NCI-H1417 treated with DMSO at 0.1 percent for 48 hours (cell line): ENCODE measurements around the gene KRT73.

ENCODE experiments used
- DNase-seq: peaks from one replicate; lab custom pipeline; 2025; lab: John Stamatoyannopoulos, UW

KRT73 gene

DNA sequence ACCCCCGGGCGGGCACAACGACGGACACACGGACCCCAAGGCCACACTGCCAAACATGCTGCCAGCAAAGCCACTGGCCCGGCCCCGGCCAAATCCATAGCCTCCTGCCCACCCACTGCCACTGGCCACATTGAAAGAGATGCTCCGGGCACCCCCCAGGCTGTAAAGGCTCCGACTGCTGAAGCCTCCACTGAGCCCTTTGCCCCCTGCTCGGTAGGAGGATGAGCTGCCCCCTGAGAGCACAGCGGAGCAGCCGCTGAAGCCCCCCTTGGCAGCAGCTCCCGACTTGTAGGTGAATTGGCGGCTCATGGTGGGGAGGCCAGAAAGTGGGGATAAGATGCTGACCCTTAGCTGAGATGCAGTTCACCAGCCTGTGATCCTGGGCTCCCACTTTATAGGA is at the start of gene KRT73:
TSS of gene KRT73 (minus strand) at position 344 of the 400 bp plus-strand sequence. CDS start at position 309, 35 bp downstream.
- no peak for DNase-seq

DNA sequence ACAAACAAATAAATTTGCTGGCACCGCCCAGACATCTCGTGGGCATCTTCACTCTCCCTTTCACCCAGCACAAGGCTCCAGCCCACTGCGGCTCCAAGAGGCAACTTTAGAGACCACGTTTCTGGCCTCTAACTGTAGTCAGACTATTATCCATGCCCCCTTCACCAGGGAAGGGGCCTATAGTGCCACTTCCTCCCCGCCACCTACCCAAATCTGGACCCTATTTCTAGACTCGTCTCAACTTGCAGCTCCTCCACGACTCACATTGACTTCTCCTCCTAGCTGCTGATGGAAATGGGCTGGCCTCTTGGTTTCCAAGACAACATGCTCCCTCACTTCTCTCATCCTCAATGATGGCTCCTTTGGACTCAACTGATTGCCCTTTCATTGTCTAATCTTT is 49.6 kb upstream of the KRT73 start:
- DNase-seq, result no peak

DNA sequence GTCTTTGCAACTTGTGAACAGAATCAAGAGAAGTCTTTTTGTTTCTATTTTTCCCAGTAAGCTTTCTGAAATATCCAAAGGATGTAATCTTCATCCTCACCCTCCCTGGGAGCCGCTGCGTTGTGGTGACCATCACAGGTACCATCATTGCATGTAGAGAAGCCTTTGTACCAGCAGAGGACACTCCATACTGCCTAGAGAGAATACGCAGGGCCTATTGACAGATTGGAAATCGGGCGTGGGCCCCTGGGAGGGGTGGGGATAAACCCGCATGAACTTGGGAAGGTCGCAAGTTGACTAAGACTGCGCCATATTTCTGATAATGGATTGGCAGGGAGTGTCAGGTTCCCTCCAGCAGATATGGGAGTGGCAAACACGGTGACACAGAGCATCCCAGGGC is 49.1 kb upstream of the KRT73 start:
- no peak for DNase-seq

DNA sequence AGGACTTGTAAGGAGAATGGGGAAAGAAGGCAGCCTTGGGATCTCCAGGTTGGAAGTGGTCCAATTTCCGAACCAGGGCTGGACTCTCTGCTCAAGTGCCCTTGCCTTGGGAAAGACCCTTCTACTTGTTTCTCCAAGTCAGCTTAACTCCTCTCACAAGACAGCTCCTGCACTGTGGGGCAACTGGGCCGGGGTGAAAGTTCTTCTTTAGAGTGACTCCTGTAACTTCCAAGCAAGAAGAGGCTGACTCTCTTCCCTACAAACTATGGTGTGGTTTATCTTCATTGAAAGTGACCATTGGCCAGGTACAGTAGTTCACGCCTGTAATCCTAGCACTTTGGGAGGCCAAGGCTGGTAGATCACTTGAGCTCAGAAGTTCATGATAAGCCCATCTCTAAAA is 48.1 kb upstream of the KRT73 start:
- DNase-seq, result no peak

DNA sequence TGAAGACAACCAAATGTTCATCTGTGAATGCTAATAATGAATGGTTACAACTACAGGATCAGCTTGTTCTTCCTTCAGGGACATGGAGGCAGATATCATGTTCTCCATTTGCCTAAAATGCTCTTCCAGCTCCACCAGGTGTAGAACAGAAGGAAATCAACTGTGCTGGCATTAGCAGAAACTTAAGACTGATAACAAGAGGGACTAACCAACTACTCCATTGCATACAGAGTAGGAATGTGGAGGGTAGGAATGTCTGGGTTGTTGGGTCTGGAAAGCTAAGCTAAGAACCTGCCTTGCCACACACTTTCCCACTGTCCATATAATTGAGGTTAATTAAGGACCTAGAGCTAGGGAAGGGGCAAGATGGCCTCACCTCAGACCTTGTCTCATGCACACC is 45.1 kb upstream of the KRT73 start:
- DNase-seq, result no peak

DNA sequence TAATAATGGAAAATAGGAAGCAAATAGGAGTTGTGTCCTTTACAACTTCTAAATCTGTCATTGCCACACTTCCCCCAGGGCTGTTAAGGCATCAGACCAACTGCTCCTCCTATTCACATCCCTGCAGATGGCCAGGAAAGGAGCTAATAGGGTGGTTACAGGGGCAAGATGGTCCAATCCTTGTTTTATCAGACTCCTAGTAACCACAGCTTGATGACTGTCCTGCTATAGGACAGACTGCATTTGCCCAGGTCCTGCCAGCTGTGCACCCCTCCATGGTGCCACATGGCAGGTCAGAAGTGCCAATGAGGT is 44.5 kb upstream of the KRT73 start:
- DNase-seq, result no peak

DNA sequence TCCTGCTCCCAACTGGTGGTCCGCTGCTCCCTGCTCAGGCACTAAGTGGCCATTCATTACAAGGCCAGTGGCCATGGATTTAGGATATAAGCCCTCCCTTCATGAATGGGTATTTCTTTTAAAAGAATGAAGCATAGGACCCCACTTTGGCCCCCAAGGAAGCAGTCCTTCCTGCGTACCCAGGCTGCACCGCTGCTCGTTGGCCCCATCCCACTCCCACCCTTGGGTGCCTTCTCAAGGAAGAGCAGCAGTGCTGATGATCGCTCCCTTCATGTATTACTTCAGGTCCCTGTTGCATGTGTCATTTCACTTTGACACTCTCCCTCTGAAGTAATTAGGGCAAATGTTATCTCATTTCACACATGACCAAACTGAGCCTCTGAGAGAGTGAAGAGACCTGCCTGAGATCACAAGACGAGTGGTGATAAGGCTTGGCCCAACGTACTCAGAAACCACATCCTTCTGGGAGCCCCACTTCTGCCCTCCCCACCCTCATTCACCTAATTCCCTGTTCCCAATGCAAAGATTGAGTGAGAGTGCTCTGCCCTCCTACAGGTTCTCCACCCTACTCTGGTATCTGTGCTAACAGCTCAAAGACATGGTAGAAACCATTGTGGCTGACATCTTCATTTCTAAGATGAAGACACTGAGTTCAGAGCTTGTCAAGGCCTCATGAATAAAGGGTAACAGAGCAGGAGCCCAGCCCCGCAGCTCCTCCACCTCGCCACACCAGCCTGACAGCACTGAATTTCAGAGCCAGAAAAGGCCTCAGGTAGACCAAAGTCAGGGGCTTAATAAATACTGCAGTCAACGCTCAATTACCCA is 43.9 kb upstream of the KRT73 start:
- no peak for DNase-seq

DNA sequence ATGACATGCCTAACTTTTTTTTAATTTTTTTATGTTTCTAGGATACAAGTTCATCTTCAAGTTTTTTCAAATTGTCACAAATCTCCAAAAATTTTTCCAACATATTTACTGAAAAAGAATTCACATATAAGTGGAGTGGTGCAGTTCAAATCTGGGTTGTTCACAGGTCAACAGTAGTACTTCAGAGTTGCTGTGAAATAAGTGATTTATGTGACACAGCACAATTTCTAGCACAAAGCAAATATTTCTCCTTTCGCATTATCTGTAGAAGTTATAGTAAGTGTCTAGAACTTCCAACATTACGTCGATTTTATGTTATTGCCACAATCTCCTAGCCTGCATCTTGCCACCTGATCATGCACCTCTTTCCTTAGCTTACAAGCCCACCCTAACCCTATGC is 43.3 kb upstream of the KRT73 start:
- DNase-seq, result no peak

DNA sequence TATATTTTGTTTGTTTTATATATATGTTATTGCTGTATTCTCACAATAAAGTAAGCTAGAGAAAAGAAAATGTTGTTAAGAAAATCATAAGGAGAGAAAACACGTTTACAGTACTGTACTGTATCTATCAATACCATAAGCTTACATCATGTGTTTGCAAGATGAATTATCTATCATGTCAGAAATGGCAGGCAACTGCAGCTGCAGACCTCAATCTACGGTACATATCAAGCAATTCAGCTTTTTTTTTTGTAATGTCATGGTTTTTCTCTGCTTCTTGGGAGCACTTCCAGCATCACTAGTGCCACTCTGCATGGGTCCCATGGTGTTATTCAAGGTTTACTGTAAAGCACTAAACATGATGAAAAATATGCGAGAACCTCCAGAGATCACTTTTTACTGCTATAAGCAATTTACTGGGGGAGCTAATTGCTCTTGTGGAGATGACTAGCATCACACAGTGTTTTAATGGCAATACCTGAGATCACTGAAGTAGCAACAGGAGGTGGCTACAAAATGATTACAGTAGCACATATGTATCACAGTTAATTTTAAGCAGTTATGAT is 42.7 kb upstream of the KRT73 start:
- DNase-seq, result no peak

DNA sequence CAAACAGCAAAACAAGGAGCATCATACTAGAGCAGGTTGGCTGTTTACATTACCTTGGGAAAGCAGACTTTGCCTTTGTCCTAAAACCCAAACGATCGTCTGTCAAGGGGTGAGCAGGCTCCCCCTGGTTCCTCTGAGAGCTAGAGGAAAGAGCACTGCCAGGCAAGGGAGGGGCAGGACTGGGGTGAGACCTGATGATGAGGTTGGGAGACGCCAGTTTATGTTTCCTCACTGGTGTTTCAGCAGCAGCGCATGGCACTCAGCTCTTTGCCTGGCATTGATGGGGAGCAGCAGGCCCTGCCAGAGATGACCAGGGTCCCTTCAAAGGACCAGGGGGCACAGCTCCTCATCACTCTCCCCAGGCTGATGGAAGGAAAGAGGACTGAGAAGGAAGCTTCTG is 41.6 kb upstream of the KRT73 start:
- no peak for DNase-seq

DNA sequence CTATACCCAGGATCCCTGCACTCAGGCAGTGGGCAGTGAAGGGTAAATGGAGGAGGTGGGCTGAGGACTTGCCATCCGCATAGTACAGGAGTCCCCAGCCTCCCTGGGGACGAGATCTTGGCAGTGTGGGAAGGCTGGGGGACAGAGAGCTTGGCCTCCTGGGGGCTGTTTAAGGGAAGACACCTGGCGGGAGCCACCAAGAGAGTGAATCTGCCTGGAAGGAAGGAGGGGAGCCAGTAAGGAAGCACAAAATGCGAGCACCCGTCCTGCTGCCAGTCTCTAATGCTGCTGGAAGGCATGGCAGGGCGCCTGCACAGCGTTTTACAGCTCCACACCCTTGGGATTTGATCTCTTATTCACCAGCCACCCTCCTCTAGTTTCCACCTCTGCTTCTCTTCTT is 41.0 kb upstream of the KRT73 start:
- no peak for DNase-seq

DNA sequence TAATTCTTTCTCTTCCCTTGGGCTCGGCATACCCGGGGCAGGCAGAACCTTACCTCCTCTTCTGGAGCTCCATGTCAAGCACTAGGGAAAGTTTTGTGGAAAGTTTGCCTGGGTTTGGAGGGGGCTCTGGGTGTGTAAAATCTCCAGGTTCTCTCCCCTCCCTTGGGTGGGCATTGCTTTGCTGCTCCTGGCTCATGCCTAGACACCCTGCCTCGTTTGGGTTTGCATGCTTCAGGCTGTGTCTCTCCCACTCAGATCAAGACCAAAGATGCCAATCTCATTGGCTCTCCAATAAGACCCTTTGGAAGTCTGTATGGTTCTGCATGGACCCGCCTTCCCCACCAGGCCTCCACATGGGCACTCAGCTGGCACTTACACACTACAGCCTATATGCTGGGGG is 39.8 kb upstream of the KRT73 start:
- DNase-seq, result no peak

DNA sequence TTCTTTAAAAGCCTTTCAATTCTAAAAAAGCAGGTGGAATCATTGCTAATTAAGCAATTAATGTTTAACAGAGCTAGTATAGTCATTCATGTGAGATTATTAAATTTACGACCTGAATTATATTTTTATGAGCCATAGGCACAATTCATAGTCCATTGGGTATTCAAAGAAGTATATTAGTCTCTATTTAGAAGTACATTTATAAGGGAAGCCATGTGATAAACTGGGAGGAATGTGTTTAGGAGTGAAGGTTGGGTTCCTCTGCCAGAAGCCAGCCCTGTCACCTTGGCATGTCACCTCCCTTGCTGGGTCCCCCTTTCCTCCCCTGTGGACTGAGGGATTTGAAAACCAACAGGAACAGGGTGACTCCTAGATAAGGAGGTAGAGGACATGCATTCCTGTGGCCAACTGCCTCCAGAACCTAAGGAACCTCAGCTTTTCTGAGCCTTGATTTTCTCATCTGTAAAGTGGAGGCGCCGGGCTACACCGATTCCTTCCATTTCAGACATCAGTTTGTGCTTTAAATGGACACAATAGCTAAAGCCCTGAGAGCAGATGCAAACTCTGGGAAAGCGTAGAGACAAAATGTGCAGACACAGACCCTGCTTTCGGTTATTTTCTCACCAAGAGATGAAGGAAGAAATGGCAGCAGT is 39.0 kb upstream of the KRT73 start:
- DNase-seq, result no peak

DNA sequence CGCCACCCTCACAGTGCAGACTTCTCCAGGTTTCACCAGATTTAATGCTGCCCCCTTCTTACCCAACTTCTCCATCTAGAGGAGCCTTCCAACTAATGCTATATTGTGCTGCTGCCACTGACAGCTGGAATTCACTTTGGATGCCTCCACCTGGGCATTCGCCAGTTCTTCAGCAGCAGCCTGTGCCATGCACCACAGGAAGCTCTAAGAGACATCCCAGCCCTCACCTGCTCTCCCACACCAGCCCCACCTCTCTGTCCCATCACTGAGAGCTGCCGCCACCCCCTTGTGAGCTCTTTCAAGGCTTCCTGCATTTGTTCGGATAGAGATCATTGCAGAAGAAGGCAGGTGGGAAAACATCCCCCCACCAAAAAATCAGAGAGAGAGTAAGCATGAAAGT is 38.3 kb upstream of the KRT73 start:
- no peak for DNase-seq

DNA sequence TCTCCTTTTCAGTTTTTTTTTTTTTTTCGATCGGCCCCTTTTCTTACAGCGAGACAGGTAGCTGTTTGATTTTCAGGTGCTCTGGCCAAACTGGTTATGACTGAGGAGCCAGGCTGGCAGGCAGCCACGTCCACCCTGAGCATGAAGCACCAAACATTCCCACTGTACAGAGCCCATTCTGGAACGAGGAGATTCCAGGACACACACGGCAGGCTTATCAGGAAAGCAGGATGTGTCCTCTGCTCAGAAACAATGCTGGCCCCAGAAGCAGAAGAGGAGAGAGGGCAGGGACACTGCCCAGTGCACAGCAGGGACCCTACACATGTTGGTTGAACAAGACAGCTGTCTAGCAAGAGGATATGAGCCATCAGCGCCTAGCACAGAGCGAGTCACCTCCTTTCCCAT is 37.4 kb upstream of the KRT73 start:
- DNase-seq, result no peak

DNA sequence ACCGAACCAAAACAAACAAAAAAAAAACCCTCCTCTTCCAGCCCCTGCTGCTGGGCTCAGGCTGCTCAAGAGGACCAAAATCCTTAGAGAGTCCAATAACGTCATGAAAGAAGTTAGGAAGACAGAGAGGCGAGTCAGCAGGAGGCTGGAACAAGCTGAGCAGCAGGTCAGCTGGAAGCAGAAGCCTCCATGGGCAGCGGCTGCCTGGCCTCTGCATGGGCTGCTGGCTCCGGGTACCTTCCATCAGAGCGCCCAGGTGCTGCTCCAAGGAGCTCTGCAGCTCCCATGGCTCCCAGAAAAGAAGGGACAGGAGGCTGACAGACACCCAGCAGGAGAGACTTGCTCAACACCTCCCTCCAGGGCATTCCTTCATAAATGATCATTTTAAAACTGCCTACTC is 36.9 kb upstream of the KRT73 start:
- DNase-seq, result no peak

DNA sequence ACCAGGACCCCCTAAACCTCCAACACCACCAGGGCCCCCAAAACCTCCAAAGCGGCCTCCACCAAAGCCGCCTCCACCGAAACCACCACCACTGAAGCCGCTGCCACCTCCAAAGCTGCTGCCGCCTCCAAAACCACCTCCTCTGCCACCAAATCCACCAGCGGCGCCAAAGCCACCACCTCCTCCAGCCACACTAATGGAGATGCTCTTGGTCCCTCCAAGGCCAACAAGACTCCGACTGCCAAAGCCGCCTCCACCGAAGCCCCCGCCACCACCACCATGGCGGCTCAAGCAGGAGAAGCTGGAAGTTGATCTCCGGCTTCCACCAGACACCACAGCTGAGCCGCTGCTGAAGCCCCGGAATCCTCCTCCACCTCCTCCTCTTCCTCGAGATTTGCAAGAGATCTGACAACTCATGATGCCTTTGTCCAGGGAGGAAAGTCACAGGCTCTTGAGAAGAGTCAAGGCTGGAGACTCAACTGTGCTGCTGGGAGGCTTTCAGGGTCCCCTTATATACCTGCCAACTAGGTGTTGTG is 33.4 kb upstream of the KRT73 start, which contains the start of gene KRT2:
TSS of gene KRT2 (minus strand) at position 486 of the 536 bp plus-strand sequence. CDS start at position 417, 69 bp downstream.
- DNase-seq, result no peak

DNA sequence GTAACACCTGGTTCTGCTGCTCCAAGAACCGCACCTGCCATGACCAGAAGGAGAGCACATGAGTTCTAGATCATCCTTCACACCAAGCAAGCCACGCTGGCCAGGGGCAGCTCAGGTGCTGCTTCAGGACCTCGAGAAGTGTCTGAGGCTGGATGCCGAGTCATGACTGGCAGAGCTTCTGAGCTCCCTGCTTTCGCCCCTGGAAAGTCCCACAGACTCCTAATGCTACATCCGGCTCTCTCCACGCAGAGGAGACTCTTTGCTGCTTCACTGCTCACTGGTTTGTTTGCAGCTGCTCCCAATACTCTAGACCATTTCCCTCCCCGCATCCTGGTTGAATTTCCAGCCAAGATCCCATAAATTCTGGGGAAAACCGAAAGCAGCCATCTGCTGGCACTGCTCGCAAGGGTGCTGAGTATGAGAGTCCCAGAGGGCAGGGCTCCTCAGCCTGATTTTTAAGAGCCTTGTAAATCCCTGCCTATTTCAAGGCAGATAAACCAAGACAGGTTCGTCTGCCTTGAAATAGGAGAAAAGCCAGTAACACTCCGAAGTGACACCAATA is 32.2 kb upstream of the KRT73 start:
- DNase-seq, result no peak

DNA sequence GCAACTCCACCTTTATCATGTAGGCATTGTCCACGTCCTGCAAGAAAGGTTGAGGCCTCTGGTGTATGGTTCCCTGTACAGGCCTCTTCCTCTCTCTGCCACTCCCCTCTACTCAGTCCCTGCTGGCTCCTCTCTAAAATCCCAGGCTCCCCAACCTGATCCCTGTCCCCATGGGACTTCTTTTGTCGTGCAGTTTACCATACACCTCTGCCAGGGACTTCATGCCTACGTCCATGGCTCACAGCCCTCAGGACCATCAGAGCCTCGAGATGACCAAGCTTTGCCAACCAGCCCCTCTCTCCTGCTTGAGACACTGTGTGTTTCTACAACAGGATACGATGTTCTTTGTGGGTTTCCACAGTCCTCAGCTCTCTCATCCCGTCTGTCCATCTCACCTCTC is 30.7 kb upstream of the KRT73 start:
- DNase-seq, result no peak

DNA sequence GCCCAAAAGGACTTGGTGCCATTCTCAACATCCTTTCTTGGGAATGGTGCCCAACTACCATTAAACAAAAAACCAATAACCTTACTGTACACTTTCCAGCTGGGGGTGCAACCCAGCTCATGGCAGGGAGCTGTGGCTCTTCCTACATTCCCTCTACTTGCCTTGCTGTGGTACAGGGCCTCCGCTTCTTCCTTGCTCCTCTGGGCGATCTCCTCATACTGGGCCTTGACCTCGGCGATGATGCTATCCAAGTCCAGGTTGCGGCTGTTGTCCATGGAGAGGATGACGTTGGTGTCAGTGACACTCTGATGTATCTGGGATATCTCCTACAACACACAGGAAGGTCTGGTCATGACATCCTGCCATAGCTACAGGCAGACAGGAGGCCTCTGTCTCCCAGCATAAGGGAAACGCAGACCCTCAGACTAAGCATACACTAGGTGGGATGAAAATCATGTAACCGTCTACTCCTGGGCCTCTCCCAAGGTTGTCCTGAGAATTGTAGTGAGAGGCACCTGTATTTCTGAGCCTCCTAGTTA is 29.7 kb upstream of the KRT73 start:
- DNase-seq, result no peak

DNA sequence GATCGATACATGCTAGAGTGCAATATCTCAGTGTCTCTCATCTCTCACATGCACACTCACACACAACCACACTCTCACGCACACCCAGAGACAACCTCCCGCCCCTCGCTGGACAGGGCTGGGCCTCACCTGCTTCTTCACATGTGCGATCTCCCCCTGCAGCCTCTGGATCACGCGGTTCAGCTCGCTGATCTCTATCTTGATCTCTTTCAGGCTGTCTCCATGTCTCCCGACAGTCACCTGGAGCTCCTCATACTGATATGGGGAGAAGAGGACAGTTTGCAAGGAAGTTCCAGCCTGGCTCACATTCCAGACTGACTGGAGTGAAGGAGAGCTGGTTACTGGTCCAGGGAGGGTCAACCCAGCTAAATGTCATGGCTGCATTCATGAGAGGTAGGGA is 29.2 kb upstream of the KRT73 start:
- no peak for DNase-seq

DNA sequence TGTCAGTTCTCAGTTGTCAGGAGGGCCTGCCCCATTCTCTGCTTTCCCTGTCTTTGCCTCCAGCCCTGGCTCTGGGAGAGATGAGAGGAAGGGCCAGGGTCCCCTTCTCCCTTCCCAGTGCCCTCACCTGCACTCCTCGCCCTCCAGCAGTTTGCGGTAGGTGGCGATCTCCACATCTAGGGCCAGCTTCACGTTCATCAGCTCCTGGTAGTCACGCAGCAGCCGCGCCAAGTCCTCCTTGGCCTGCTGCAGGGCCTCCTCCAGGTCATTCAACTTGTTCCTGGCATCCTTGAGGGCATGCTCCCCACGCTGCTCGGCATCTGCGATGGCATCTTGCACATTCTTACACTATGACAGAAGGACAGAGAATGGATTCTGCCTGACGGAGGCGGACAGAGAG is 28.3 kb upstream of the KRT73 start:
- DNase-seq, result no peak

DNA sequence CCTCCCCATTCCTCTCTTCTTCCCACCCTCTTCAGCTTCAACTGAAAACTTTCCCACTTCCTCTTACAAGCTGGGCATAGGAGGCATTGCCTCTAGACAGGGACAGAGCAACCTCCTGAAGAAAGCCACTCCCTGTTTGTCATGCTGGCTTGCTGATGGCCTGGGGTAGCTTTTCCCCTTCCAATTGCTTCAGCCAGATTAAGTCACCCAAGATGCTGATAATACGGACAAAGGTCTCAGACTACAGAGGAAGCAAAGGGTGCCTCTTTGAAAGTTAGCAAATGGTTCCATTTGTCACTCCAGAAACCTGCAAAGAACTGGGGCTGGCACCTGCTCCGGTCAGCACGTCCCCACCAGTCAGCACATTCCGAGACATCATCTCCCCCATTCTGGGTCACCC is 27.6 kb upstream of the KRT73 start:
- no peak for DNase-seq
